Astrocyte of the cerebellum (primary cell): ENCODE measurements around the gene NOS1.

ENCODE experiments used
- DNase-seq: peaks from one replicate; pipeline ENCODE4 v3.0.0-alpha.2; 2011; ENCODE audit warnings: low read depth
- H3K4me3 ChIP-seq: 2 replicates; pipeline ENCODE4 v1.5.1; 2011; ENCODE audit warnings: mild to moderate bottlenecking, low read depth, low read length, moderate library complexity
- in situ Hi-C: cut with HindIII; loops from 2 replicates; pipeline ENCODE4 v1.10.0; 2017; ENCODE audit warnings: low sequenced_read_pairs
- TF ChIP-seq, protein P1 (sequence below): IDR thresholded peaks from 2 replicates; pipeline ENCODE4 v1.5.1; 2012; ENCODE audit warnings: low read length, low read depth, moderate library complexity, mild to moderate bottlenecking; ENCODE audit errors: missing control alignments

The NOS1 gene

GRCh38 chr12:117367006-117367638, 5.7 kb upstream of the NOS1 start:
- in situ Hi-C loops, result loop anchor here (25.0 kb wide), 1 partner anchor 470 kb away; no protein-coding TSS in a partner anchor
- TF ChIP-seq, protein P1, sequence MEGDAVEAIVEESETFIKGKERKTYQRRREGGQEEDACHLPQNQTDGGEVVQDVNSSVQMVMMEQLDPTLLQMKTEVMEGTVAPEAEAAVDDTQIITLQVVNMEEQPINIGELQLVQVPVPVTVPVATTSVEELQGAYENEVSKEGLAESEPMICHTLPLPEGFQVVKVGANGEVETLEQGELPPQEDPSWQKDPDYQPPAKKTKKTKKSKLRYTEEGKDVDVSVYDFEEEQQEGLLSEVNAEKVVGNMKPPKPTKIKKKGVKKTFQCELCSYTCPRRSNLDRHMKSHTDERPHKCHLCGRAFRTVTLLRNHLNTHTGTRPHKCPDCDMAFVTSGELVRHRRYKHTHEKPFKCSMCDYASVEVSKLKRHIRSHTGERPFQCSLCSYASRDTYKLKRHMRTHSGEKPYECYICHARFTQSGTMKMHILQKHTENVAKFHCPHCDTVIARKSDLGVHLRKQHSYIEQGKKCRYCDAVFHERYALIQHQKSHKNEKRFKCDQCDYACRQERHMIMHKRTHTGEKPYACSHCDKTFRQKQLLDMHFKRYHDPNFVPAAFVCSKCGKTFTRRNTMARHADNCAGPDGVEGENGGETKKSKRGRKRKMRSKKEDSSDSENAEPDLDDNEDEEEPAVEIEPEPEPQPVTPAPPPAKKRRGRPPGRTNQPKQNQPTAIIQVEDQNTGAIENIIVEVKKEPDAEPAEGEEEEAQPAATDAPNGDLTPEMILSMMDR, result peak; percentile 93
- H3K4me3 ChIP-seq, result no peak overlapping the region
- peak; percentile 67 for DNase-seq

DNA sequence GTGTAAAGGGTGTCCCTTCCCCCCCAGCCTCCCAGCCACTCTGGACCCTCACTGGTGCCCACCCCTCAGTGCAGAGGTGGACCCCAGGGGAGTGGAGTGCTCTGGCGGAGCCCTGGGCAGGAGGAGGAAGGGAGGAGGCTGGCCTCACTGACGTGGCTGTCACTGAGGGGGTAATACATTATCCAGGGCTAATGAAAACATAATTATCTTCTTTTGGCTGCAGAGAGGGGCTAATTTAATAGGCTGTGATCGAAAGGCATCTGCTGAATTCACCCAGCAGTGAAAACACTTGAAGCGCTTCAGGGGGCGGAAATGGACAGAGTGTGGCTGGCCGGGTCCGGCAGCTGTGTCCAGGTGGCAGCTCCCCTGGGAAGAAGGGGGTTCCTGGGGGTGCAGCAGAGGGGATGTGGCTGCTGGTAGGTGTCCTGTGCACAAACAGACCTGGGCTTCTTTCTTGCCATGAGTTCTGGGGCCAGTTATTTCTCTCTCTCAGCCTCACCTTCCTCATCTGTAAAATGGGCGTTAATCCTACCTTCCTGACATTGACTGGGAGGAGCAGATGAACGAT, 3.7 kb upstream of the NOS1 start:
- no peak overlapping the region for H3K4me3 ChIP-seq
- TF ChIP-seq, protein P1, result no peak
- in situ Hi-C loops, result loop anchor here (25.0 kb wide), 1 partner anchor 472 kb away; no protein-coding TSS in a partner anchor
- no peak for DNase-seq

DNA sequence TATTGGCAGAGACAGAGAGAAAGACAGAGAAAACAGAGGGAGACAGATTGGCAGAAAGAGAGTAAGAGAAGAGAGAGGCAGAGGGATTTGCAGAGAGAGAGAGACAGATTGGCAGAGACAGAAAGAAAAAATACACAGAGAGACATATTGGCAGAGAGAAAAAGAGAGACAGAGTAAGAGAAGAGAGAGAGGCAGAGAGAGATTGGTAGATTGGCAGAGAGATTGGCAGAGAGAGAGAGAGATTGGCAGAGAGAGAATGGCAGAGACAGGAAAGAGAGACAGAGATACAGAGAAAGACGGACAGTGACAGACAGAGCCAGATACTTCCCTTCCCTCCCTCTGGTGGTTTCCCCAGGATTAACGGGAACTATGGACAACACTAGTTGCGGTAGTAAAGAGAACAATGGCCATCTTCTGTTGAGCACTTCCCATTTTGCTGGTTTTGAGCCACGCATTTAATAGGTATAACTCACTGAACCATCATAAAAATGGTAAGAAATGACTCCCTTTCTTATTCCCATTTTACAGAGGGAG, 2.6 kb upstream of the NOS1 start:
- H3K4me3 ChIP-seq, result no peak overlapping the region
- TF ChIP-seq, protein P1, result no peak
- in situ Hi-C loops, result loop anchor here (25.0 kb wide), 1 partner anchor 473 kb away; no protein-coding TSS in a partner anchor
- no peak for DNase-seq

- in situ Hi-C loops, result loop anchor here (25.0 kb wide), 1 partner anchor 474 kb away; no protein-coding TSS in a partner anchor
- no peak overlapping the region for H3K4me3 ChIP-seq
- TF ChIP-seq, protein P1, result no peak
- no peak for DNase-seq
These were observed 1.7 kb upstream of the NOS1 start for GRCh38 chr12:117363056-117363662.

DNA sequence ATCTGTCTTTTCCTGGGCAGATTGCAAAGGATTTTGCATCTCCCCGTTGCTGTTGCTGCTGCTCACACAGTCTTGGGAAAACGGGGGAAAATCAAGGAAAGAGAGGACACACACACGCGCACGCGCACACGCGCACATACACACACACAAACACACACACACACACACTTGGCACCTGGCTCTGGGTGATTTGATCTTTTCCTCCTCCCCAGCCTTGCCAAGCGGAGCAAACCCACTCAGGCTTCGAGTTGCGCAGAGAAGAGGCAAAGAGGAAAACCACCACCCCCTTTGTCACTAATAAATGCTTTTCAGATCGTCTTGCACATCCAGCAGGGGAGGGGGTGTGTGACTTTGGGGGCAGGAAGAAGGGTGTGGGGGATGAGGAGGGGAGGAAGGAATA, 965 bp upstream of the NOS1 start:
- TF ChIP-seq, protein P1, result no peak
- H3K4me3 ChIP-seq, result no peak overlapping the region
- in situ Hi-C loops, result loop anchor here (25.0 kb wide), 1 partner anchor 475 kb away; no protein-coding TSS in a partner anchor
- DNase-seq, result no peak

- in situ Hi-C loops, result loop anchor here (25.0 kb wide), 1 partner anchor 475 kb away; no protein-coding TSS in a partner anchor
- no peak for DNase-seq
- TF ChIP-seq, protein P1, result no peak
- H3K4me3 ChIP-seq, result no peak overlapping the region
These were observed 479 bp upstream of the NOS1 start for GRCh38 chr12:117361905-117362304.
